LNCAP (cell line): ENCODE measurements around the gene SF3B6.

ENCODE experiments used
- TF ChIP-seq, protein P1 (sequence below): fragments of 450-650 bp; IDR thresholded peaks from 2 replicates; pipeline ENCODE4 v1.5.1; 2017; ENCODE audit warnings: mild to moderate bottlenecking

SF3B6 gene

GRCh38 chr2:24045511-24046508, 30.3 kb downstream of the SF3B6 start:
- TF ChIP-seq, protein P1, sequence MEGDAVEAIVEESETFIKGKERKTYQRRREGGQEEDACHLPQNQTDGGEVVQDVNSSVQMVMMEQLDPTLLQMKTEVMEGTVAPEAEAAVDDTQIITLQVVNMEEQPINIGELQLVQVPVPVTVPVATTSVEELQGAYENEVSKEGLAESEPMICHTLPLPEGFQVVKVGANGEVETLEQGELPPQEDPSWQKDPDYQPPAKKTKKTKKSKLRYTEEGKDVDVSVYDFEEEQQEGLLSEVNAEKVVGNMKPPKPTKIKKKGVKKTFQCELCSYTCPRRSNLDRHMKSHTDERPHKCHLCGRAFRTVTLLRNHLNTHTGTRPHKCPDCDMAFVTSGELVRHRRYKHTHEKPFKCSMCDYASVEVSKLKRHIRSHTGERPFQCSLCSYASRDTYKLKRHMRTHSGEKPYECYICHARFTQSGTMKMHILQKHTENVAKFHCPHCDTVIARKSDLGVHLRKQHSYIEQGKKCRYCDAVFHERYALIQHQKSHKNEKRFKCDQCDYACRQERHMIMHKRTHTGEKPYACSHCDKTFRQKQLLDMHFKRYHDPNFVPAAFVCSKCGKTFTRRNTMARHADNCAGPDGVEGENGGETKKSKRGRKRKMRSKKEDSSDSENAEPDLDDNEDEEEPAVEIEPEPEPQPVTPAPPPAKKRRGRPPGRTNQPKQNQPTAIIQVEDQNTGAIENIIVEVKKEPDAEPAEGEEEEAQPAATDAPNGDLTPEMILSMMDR = no peak

DNA sequence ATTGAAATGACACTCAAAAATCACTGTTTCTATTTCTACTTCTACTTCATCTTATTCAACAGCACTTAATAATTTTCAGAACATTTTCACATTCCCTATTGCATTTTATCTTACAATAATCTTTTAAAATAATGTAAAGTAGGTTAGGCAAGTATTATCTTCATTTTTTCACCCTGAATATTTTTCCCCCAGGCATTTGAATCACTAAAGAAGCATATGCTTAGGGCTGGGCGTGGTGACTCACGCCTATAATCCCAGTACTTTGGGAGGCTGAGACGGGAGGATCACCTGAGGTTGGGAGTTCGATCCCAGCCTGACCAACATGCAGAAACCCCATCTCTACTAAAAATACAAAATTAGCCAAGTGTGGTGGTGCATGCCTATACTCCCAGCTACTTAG, 35.6 kb downstream of the SF3B6 start:
- TF ChIP-seq, protein P1 = no peak

- TF ChIP-seq, protein P1 = no peak
These were observed 37.2 kb downstream of the SF3B6 start for GRCh38 chr2:24038786-24039499.

DNA sequence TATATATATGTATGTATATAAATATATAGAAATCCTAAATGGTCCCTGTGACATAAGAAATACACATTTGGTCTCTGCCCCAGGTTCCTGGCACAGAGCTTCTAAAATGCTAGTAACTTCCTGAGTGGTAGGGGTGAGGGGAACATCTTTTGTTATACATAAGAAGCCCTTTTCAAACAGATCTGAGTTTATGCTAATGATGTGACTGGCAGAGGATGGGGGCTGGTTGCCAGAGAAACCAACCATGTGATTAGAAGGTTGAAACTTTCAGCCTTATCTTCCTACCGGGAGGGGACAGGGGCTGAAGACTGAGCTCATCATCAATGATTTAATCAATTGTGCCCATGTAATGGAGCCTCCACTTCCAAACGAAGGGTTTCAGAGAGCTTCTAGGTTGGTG, 49.9 kb downstream of the SF3B6 start:
- TF ChIP-seq, protein P1 = no peak

DNA sequence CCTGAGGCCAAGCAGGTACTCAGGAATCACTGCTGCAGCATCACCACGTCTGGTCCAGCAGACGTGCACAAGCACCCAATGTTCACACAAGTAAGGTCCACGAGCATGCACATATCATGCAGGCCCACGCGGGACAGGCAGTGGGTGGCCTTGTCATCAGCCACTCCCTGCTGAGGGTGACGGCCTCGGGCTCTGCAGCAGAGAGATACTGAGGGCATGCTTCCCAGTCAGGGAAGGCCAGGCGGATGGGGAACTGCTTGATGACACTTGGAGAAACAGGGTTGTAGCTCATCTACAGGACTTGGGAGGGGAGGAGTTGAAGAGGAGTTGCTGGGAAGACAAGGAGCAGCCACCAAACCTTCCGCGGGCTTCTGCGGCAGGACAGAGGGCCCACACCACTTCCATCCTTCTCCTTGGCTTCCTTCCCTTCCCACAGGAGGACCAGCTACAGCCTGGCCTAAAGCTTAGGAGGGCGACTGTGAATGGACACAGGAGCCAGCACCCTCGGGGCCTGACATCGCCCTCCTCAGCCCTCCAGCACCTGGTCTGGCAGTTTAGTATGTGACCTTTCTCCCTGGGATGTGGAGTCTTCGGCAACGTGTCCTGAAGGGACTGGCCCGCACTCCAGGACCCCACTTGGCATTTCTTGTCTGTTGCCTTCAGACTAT, 51.0 kb downstream of the SF3B6 start:
- TF ChIP-seq, protein P1 = no peak

- TF ChIP-seq, protein P1 = no peak
These were observed 52.1 kb downstream of the SF3B6 start for GRCh38 chr2:24024018-24024417.

DNA sequence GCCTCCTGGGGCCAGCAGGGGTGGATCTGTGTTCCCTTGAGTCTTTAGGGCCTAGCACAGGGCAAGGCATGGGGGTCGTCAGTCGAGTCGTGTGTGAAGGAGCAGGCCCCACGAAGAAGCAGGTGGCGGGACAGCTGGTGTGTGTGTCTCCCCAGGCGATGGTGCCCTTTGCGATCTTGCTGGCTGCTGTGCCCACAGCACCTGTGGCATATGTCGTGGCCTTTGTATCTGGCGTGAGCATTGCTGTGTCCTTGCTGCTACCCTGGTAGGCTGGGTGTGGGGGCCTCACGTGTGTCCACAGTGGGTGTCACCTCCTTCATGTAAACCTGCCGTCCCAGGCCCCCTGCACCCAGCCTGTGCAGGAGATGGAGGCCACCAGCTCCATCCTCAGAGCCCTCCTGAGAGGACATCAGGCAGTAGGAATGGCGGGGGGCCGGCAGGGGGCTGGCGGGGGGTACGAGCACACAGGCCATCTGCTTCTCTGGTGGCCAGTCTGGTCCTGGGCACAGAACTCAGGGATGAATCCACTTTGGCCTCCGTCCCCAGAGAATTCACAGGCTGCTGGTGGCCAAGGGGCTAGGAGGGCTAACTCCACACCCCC, 53.1 kb downstream of the SF3B6 start:
- TF ChIP-seq, protein P1 = no peak
